MCF 10A (cell line): Measurements from ENCODE around the gene CASTOR2. TPM values are rescaled to one million over a fixed set of nuclear protein-coding genes. Genes with fewer than 3 reads are reported as not detected.
A peak's percentile ranks its signal among the peaks of the same experiment; 100 is the strongest.

ENCODE experiments used
- BruUV-seq: library from RNA; stranded (reverse); fragments of 400-500 nt; replicated peaks from 2 replicates; lab custom pipeline; 2021; lab: Mats Ljungman, UMichigan
- CTCF ChIA-PET: fragments of 300-600 bp; sonication (Branson Sonifier 250); formaldehyde crosslinking; extraction: SDS; loops from one replicate; lab custom pipeline; 2021; ENCODE audit warnings: antibody characterized with exemption, inconsistent platforms; lab: Yijun Ruan, JAX
- POLR2A ChIA-PET: fragments of 300-600, 350-650 bp; sonication (Branson Sonifier 250); formaldehyde crosslinking; extraction: SDS; loops from one replicate; lab custom pipeline; 2020; ENCODE audit warnings: antibody characterized with exemption, inconsistent platforms; lab: Yijun Ruan, JAX
- DNase-seq: peaks from one replicate; pipeline ENCODE4 v3.0.0-alpha.2; 2018; ENCODE audit not compliant: unreplicated experiment
- H3K27ac Mint-ChIP-seq: one replicate; pipeline ENCODE4 v1.8.0; 2022; ENCODE audit warnings: mild to moderate bottlenecking, low read depth, mixed read lengths; ENCODE audit not compliant: unreplicated experiment
- H3K27me3 Mint-ChIP-seq: one replicate; pipeline ENCODE4 v1.8.0; 2022; ENCODE audit warnings: mixed read lengths; ENCODE audit not compliant: insufficient read depth, unreplicated experiment
- H3K36me3 Mint-ChIP-seq: one replicate; pipeline ENCODE4 v1.8.0; 2022; ENCODE audit warnings: mild to moderate bottlenecking, moderate library complexity, mixed read lengths; ENCODE audit not compliant: insufficient read depth, unreplicated experiment
- H3K4me1 Mint-ChIP-seq: one replicate; pipeline ENCODE4 v1.8.0; 2022; ENCODE audit warnings: mixed read lengths; ENCODE audit not compliant: insufficient read depth, unreplicated experiment
- H3K4me3 Mint-ChIP-seq: one replicate; pipeline ENCODE4 v1.8.0; 2022; ENCODE audit warnings: mild to moderate bottlenecking, moderate library complexity, mixed read lengths; ENCODE audit not compliant: unreplicated experiment
- H3K9me3 Mint-ChIP-seq: one replicate; pipeline ENCODE4 v1.8.0; 2022; ENCODE audit warnings: mixed read lengths; ENCODE audit not compliant: unreplicated experiment
- CTCF ChIP-seq: fragments of 200-600 bp; IDR thresholded peaks from one replicate; pipeline ENCODE4 v1.8.0; 2022; ENCODE audit warnings: antibody characterized with exemption, mild to moderate bottlenecking; ENCODE audit not compliant: unreplicated experiment
- intact Hi-C: fragments of 100-400 bp; cut with micrococcal nuclease; formaldehyde crosslinking; loops from 2 replicates; pipeline ENCODE4 v1.14.1; 2022
- total RNA-seq: library from RNA; stranded (reverse); gene quantifications from 2 replicates; pipeline ENCODE4 v1.2.3, GENCODE V29; 2022

CASTOR2 gene
- total RNA-seq, 1 experiment from 2014 or later, result 2.2 TPM

- H3K36me3 Mint-ChIP-seq, result peaks cover 16% of the 10 kb centered on the region
- peaks cover 12% of the 10 kb centered on the region for H3K4me1 Mint-ChIP-seq
- no TSS peak for BruUV-seq
- no peaks in the 10 kb centered on the region for H3K27me3 Mint-ChIP-seq
- no peaks in the 10 kb centered on the region for H3K9me3 Mint-ChIP-seq
- ChIA-PET CTCF (interaction anchor here (0.6 to 1.3 kb wide), 2 partner anchors 8 to 345 kb away, joined by 3 to 5 read pairs; no protein-coding TSS in a partner anchor), POLR2A (no interaction called here)
- no peak overlapping the region for H3K27ac Mint-ChIP-seq
- TF ChIP-seq CTCF, result no peak
- DNase-seq, result no peak
- no peak overlapping the region for H3K4me3 Mint-ChIP-seq
- intact Hi-C loops, result no loop called here
Observed at GRCh38 chr7:75038508-75038907, 74.0 kb downstream of the CASTOR2 start.

GRCh38 chr7:75039166-75039565, 74.7 kb downstream of the CASTOR2 start:
- ChIA-PET CTCF (no interaction called here), POLR2A (interaction anchor here (0.6 kb wide), 1 partner anchor 10 kb away, joined by 3 read pairs; no protein-coding TSS in a partner anchor)
- Mint-ChIP-seq H3K27ac (no peak overlapping the region), H3K27me3 (no peaks in the 10 kb centered on the region), H3K36me3 (peaks cover 21% of the 10 kb centered on the region), H3K4me3 (no peak overlapping the region), H3K9me3 (no peaks in the 10 kb centered on the region), H3K4me1 (peaks cover 12% of the 10 kb centered on the region)
- no TSS peak for BruUV-seq
- DNase-seq, result peak; percentile 71
- intact Hi-C loops, result no loop called here
- no peak for TF ChIP-seq CTCF

GRCh38 chr7:75039709-75040108, 75.2 kb downstream of the CASTOR2 start:
- CTCF ChIA-PET, result no interaction called here
- Mint-ChIP-seq H3K4me3 (no peak overlapping the region), H3K36me3 (peaks cover 23% of the 10 kb centered on the region), H3K27ac (no peak overlapping the region), H3K27me3 (no peaks in the 10 kb centered on the region), H3K4me1 (peaks cover 12% of the 10 kb centered on the region), H3K9me3 (no peaks in the 10 kb centered on the region)
- TF ChIP-seq CTCF, result no peak
- DNase-seq, result no peak
- BruUV-seq, result no TSS peak
- POLR2A ChIA-PET, result interaction anchor here (0.6 kb wide), 1 partner anchor 11 kb away, joined by 3 read pairs; no protein-coding TSS in a partner anchor
- intact Hi-C loops, result no loop called here

GRCh38 chr7:75040512-75040911, 76.0 kb downstream of the CASTOR2 start:
- intact Hi-C loops, result no loop called here
- no peak overlapping the region for H3K4me3 Mint-ChIP-seq
- H3K4me1 Mint-ChIP-seq, result peaks cover 12% of the 10 kb centered on the region
- ChIA-PET POLR2A (no interaction called here), CTCF (no interaction called here)
- BruUV-seq, result no TSS peak
- peaks cover 23% of the 10 kb centered on the region for H3K36me3 Mint-ChIP-seq
- no peak for DNase-seq
- no peak for TF ChIP-seq CTCF
- H3K27me3 Mint-ChIP-seq, result no peaks in the 10 kb centered on the region
- no peaks in the 10 kb centered on the region for H3K9me3 Mint-ChIP-seq
- no peak overlapping the region for H3K27ac Mint-ChIP-seq
